Muscle layer of duodenum (tissue), 2 donors: Measurements from ENCODE around the gene ZNF281.

Experiments
- H3K27ac ChIP-seq: one replicate; pipeline ENCODE4 v1.7.0; 2013; ENCODE audit warnings: mild to moderate bottlenecking, low read length
- H3K27me3 ChIP-seq: one replicate; pipeline ENCODE4 v1.7.0; 2013; ENCODE audit warnings: low read depth, mild to moderate bottlenecking, control low read depth, low read length
- H3K36me3 ChIP-seq, 2 donors: one replicate each; pipeline ENCODE4 v1.7.0; 2013; ENCODE audit warnings: low read length in 2 of 2, control low read depth in 1 of 2, mild to moderate bottlenecking in 1 of 2; ENCODE audit not compliant: insufficient read depth in 2 of 2, control insufficient read depth in 1 of 2
- H3K4me1 ChIP-seq, 2 donors: one replicate each; pipeline ENCODE4 v1.7.0; 2013; ENCODE audit warnings: low read length in 2 of 2, mild to moderate bottlenecking in 2 of 2, control low read depth in 1 of 2, moderate library complexity in 1 of 2; ENCODE audit not compliant: insufficient read depth in 2 of 2, control insufficient read depth in 1 of 2
- H3K4me3 ChIP-seq, 2 donors: one replicate each; pipeline ENCODE4 v1.7.0; 2013; ENCODE audit warnings: low read length in 2 of 2, low read depth in 1 of 2, mild to moderate bottlenecking in 1 of 2
- H3K9me3 ChIP-seq, 2 donors: one replicate each; pipeline ENCODE4 v1.7.0; 2013; ENCODE audit warnings: low read length in 2 of 2, control low read depth in 1 of 2, mild to moderate bottlenecking in 1 of 2; ENCODE audit not compliant: control insufficient read depth in 1 of 2
- donor health status: healthy.

Gene ZNF281

DNA sequence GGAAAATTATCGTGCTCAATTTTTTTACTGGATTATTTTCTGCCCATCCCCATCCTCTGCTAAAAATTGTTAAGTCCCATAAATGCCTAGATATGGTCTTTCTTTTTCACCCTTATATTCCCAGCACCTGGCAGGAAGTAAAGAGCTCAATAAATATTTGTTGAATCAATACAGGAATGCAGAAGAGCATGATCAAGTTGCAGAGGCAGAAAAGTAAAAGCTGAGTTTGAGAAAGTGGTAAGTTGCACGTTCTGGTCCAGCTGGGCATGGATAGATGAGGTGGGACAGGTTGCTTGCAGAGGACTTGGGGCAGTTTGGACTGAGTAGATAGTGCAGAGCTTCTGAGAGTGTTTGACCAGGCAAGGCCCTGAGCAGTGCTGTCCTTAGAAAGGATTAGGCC is 40.1 kb downstream of the ZNF281 start:
- Histone ChIP-seq H3K4me3 (no peak overlapping the region), H3K4me1 (no peaks in the 10 kb centered on the region), H3K27me3 (no peaks in the 10 kb centered on the region), H3K9me3 (no peaks in the 10 kb centered on the region), H3K27ac (no peak overlapping the region), H3K36me3 (peaks cover 0 to 6% of the 10 kb centered on the region in 2 donors)

- H3K27ac ChIP-seq: no peak overlapping the region
- H3K9me3 ChIP-seq: no peaks in the 10 kb centered on the region
- no peaks in the 10 kb centered on the region for H3K4me1 ChIP-seq
- no peak overlapping the region for H3K4me3 ChIP-seq
- no peaks in the 10 kb centered on the region for H3K27me3 ChIP-seq
- peaks cover 0 to 6% of the 10 kb centered on the region in 2 donors for H3K36me3 ChIP-seq
Observed at GRCh38 chr1:200369131-200369530, 40.7 kb downstream of the ZNF281 start.

DNA sequence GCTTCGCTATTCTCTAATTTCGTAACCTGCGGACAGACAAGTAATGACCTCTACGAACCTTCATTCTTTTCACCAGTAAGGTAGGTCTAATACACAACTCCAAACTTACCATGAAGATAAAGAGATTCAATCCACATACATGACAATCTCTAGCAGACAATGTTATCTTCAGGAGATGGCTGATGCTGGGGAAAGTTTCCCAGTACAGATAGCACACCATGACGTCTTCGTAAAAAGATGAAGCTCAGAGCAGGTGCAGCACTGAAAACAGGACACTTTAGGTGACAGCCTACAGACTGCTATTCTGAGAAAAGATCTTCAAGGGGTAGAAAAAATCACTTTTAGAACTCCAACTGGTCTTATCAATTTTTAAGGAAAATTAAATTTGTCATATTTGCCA is 41.3 kb downstream of the ZNF281 start:
- H3K4me1 ChIP-seq: no peaks in the 10 kb centered on the region
- no peaks in the 10 kb centered on the region for H3K27me3 ChIP-seq
- no peak overlapping the region for H3K4me3 ChIP-seq
- no peaks in the 10 kb centered on the region for H3K9me3 ChIP-seq
- H3K27ac ChIP-seq: no peak overlapping the region
- peaks cover 0 to 6% of the 10 kb centered on the region in 2 donors for H3K36me3 ChIP-seq

DNA sequence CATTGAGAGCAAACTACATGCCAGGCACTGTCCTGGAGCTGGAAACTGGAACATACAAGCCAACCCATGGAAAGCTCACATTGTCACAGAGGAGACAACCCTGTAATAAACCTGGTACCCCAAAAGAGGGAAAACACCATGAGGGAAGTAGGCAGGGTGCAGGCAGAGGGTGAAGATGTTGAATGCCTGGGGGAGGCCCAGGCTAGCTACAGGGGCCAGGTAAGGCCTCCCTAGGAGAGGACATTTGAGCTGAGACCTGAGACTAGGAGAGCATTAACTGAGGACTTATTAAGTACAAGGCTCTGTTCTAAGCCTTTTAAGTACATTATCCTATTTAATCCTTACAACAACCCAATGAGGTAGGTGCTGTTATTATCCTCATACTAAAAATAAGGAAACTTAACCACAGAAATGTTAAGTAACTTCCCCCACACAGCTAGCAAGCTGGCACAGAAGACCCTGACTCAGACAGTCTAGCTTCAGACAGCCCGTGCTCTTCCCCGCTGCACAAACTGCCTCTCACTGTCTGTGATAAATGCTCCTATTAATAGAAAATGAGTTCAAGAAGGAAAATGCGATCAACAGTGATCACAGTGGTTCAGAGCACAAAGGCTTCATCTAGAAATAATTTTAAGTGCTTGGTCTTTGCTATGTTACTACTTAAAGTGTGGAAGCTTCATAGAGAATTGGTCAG is 41.8 kb downstream of the ZNF281 start:
- Histone ChIP-seq H3K4me1 (no peaks in the 10 kb centered on the region), H3K4me3 (no peak overlapping the region), H3K27me3 (no peaks in the 10 kb centered on the region), H3K27ac (no peak overlapping the region), H3K36me3 (peaks cover 0 to 6% of the 10 kb centered on the region in 2 donors), H3K9me3 (no peaks in the 10 kb centered on the region)

GRCh38 chr1:200366577-200367253 is 43.1 kb downstream of the ZNF281 start:
- Histone ChIP-seq H3K4me3 (no peak overlapping the region), H3K27ac (no peak overlapping the region), H3K4me1 (no peaks in the 10 kb centered on the region)

DNA sequence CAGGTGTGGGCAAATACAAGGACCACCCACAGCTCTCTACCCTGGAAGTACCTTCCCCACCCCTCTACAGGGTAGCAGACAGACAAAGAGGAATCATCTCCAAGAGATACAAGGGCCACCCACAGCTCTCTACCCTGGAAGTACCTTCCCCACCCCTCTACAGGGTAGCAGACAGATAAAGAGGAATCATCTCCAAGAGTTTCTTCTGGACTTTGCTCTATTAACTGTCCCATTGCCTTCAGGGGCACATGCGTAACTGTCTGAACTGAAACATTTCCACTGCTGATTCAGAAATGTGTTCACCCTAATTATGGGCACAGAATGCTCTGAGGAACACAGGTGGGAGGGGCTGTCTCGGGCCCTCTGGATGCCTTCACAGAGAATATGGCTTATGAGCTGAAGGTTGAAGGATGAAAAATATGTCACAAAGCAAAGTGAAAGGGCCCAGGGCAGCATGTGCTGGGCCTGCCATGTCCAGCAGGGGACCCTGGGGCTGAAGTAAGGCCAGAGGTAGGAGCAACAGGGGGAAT is 43.9 kb downstream of the ZNF281 start:
- peaks cover 0 to 6% of the 10 kb centered on the region in 2 donors for H3K36me3 ChIP-seq
- H3K27me3 ChIP-seq: no peaks in the 10 kb centered on the region
- no peaks in the 10 kb centered on the region for H3K4me1 ChIP-seq
- no peak overlapping the region for H3K4me3 ChIP-seq
- H3K9me3 ChIP-seq: no peaks in the 10 kb centered on the region
- H3K27ac ChIP-seq: no peak overlapping the region

More at GRCh38 chr1:200366577-200367253, 43.1 kb downstream of the ZNF281 start:
- Histone ChIP-seq H3K27me3 (no peaks in the 10 kb centered on the region), H3K9me3 (no peaks in the 10 kb centered on the region), H3K36me3 (peaks cover 0 to 6% of the 10 kb centered on the region in 2 donors)

GRCh38 chr1:200364831-200365230 is 45.0 kb downstream of the ZNF281 start:
- no peaks in the 10 kb centered on the region for H3K4me1 ChIP-seq
- no peaks in the 10 kb centered on the region for H3K27me3 ChIP-seq
- no peaks in the 10 kb centered on the region for H3K9me3 ChIP-seq
- no peak overlapping the region for H3K4me3 ChIP-seq
- peaks cover 0 to 6% of the 10 kb centered on the region in 2 donors for H3K36me3 ChIP-seq
- no peak overlapping the region for H3K27ac ChIP-seq

- no peaks in the 10 kb centered on the region for H3K9me3 ChIP-seq
- no peak overlapping the region for H3K27ac ChIP-seq
- no peaks in the 10 kb centered on the region for H3K27me3 ChIP-seq
- no peak overlapping the region for H3K4me3 ChIP-seq
- H3K36me3 ChIP-seq: peaks cover 0 to 6% of the 10 kb centered on the region in 2 donors
- no peaks in the 10 kb centered on the region for H3K4me1 ChIP-seq
Observed at GRCh38 chr1:200364091-200364759, 45.6 kb downstream of the ZNF281 start.

- Histone ChIP-seq H3K9me3 (no peaks in the 10 kb centered on the region), H3K27ac (no peak overlapping the region), H3K4me1 (no peaks in the 10 kb centered on the region), H3K36me3 (peaks cover 0 to under 1% of the 10 kb centered on the region in 2 donors), H3K27me3 (no peaks in the 10 kb centered on the region), H3K4me3 (no peak overlapping the region)
Observed at GRCh38 chr1:200363264-200363933, 46.4 kb downstream of the ZNF281 start.

DNA sequence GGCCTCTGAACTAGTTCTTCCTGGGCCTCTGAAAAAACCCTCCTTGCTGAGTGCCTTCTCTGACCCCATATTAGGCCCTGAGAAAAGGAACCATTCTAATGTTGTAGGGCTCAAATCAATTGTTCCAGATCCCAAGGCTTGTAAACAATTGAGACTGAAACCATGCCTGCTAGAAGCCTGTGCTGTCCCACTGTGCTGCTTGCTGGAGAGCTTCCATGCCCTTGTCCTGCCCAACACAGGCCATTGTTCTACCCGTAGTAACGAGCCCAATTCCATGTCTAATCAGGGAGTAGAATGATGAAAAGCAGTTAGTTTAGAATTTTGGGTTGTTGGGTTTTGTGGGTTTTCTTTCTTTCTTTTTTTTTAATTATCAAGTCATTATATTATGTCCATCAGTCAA is 47.4 kb downstream of the ZNF281 start:
- no peak overlapping the region for H3K27ac ChIP-seq
- H3K4me1 ChIP-seq: no peaks in the 10 kb centered on the region
- H3K4me3 ChIP-seq: no peak overlapping the region
- no peaks in the 10 kb centered on the region for H3K36me3 ChIP-seq
- no peaks in the 10 kb centered on the region for H3K9me3 ChIP-seq
- H3K27me3 ChIP-seq: no peaks in the 10 kb centered on the region

GRCh38 chr1:200359610-200360163 is 50.1 kb downstream of the ZNF281 start:
- Histone ChIP-seq H3K9me3 (no peaks in the 10 kb centered on the region), H3K27ac (no peak overlapping the region), H3K36me3 (no peaks in the 10 kb centered on the region), H3K27me3 (no peaks in the 10 kb centered on the region), H3K4me3 (no peak overlapping the region), H3K4me1 (no peaks in the 10 kb centered on the region)
